GM12864 (cell line): ENCODE measurements around the gene LGR6.

Experiments used
- DNase-seq: peaks from one replicate; pipeline ENCODE4 v3.0.0-alpha.2; 2011; ENCODE audit warnings: low read depth
- H3K4me3 ChIP-seq: 2 replicates; pipeline ENCODE4 v1.5.1; 2011; ENCODE audit warnings: mild to moderate bottlenecking, low read depth, low read length, control low read depth
- CTCF ChIP-seq: IDR thresholded peaks from 2 replicates; pipeline ENCODE4 v1.5.1; 2011; ENCODE audit warnings: low read depth, mild to moderate bottlenecking, moderate library complexity, low read length, control low read depth, inconsistent platforms; ENCODE audit errors: missing control alignments

The LGR6 gene

DNA sequence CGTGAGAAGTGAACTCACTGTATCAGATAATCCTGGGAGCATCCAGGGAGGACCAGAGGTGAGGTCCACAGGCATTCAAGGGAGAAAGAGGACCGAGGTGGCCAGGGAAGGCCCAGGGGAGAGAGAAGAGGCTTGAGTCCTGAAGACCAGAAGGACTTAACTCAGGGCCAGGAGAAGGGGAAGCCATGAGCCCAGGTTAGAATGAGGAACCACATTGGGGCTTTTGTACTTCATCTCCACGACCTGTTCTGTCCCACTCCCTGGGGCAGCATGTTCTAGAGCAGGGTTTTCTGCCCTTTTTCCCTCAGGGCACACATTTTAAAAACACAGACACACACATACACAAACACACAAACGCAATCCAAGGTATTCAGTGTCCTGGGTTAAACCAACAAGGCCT lies 8.4 kb downstream of the LGR6 start:
- H3K4me3 ChIP-seq = no peak overlapping the region
- TF ChIP-seq CTCF = no peak
- DNase-seq = no peak

- no peak overlapping the region for H3K4me3 ChIP-seq
- TF ChIP-seq CTCF = no peak
- no peak for DNase-seq
Observed at GRCh38 chr1:202202500-202203168, 9.0 kb downstream of the LGR6 start.

GRCh38 chr1:202203238-202204039 lies 9.8 kb downstream of the LGR6 start:
- H3K4me3 ChIP-seq = no peak overlapping the region
- TF ChIP-seq CTCF = no peak
- no peak for DNase-seq

- no peak for TF ChIP-seq CTCF
- DNase-seq = no peak
Observed at GRCh38 chr1:202204065-202204464, 10.5 kb downstream of the LGR6 start.

GRCh38 chr1:202205523-202206190 lies 12.1 kb downstream of the LGR6 start:
- TF ChIP-seq CTCF = peak; percentile 26
- DNase-seq = no peak
- H3K4me3 ChIP-seq = no peak overlapping the region

More at GRCh38 chr1:202204065-202204464, 10.5 kb downstream of the LGR6 start:
- no peak overlapping the region for H3K4me3 ChIP-seq

DNA sequence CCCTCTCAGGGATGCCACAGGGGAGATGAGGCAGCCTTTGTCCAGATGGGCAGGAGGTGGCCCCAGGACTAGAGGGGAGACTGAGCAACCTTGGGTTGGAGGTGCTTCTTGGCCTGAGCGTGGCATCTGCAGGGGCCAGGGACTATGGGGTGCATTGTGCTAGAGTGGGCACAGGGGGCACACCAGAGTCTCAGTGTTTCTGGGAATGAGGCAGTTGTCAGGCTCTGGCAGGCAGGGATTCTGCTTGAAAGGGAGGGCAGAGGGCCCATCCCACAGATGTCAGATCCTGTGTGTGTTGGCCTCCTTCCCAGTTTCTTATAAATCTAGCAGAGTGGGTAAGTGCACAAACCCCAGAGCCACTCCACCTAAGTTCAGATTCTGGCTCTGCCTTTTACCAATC lies 13.7 kb downstream of the LGR6 start:
- no peak for DNase-seq
- TF ChIP-seq CTCF = no peak
- H3K4me3 ChIP-seq = no peak overlapping the region
